HG03558 (cell line): ENCODE data around the gene ITGB8.
"Not testable (repeated sequence)": the region's sequence is repeated elsewhere in the genome, so short reads cannot be mapped to it uniquely, and the experiment has no call there.

ENCODE experiments used
- ATAC-seq: cut with Tn5 transposase; IDR thresholded peaks from one replicate; pipeline ENCODE4 v1.9.1; 2021; ENCODE audit warnings: moderate number of reproducible peaks; ENCODE audit not compliant: unreplicated experiment; ENCODE audit errors: extremely low read depth

Gene ITGB8

GRCh38 chr7:20364571-20365196 lies 34.0 kb downstream of the ITGB8 start:
- ATAC-seq = no peak

GRCh38 chr7:20365486-20365885 lies 34.8 kb downstream of the ITGB8 start:
- ATAC-seq = no peak

GRCh38 chr7:20374399-20374798 lies 43.7 kb downstream of the ITGB8 start:
- ATAC-seq = no peak

DNA sequence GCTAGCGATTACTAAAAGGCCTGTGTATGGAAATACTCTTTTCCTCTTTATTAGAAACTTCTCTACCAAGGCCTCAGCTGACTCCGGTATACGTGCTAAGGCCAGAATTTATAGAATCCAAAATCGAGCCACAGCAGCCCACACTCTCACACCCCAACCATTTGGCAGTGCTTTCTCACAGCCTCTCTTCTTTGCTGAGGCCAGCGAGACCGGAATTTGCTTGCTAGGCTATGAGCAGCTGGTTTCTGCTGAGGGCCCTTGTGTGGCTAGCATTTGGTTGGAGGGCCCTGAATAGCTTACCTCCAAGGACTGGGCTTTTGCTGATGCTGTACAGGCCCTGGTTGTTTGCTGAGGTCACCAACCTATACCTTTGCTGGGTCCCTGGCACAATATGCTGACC lies 46.1 kb downstream of the ITGB8 start:
- ATAC-seq = no peak

- no peak for ATAC-seq
Measured at GRCh38 chr7:20381406-20382034, 50.8 kb downstream of the ITGB8 start.

- ATAC-seq = no peak
Measured at GRCh38 chr7:20383351-20383750, 52.7 kb downstream of the ITGB8 start.

- no peak for ATAC-seq
Measured at GRCh38 chr7:20385126-20385525, 54.4 kb downstream of the ITGB8 start.

- no peak for ATAC-seq
Measured at GRCh38 chr7:20388084-20388483, 57.4 kb downstream of the ITGB8 start.

GRCh38 chr7:20389192-20389591 lies 58.5 kb downstream of the ITGB8 start:
- not testable (repeated sequence) for ATAC-seq

GRCh38 chr7:20393021-20393610 lies 62.4 kb downstream of the ITGB8 start:
- no peak for ATAC-seq

DNA sequence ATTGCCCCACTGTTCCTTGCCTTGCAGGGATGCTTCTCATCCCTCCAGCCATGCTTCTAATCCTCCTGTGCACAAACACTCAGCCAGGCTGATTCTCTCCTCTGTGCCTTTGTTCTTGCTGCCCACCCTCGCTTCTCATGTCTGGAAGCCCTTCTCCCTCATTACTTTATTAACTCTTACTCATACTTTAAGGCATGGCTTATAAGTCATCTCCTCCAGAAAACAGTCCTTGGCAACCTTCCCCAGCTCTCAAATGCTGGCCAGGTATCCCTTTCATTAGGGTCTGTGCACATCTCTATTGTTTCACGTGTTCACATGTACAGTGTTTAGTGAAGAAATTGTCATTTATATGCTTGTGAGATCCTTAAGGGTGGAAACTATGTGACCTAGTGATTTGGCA lies 62.9 kb downstream of the ITGB8 start:
- no peak for ATAC-seq

GRCh38 chr7:20394284-20394683 lies 63.6 kb downstream of the ITGB8 start:
- no peak for ATAC-seq

DNA sequence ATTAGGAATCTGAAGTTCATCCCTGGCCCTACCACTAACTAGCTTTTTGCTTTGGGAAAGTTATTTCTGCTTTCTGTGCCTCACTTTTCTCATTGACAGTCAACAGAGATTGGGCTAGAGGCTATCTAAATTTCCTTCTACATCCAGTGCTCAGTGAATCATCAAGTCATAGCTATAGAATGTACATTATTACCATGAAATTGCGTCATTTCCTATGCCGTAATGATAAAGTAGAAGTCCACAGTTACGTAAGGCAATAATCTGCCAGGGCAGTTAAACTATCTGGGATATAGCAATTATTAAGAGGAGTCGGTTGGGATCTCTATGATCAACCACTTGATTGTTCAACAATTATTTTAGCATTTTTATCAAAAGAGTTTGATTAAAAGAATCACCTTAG lies 64.4 kb downstream of the ITGB8 start:
- no peak for ATAC-seq

DNA sequence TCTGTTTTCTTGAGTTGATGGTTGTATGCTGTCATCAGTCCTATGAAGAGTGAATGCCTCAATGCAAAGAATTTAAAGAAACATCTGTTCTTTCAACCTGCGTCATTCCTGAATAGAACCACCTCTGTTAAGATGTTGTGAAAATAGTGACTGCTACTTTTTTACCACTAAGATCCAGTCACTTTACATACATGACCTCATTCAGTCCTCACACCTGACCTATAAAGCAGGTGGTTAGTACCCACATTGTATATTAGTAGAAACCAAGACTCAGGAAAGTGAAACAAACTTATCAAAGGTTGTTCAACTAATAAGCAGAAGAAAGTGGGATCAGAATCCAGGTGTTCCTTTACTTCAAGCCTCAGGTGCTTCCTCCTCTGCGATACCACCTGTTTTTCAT lies 64.8 kb downstream of the ITGB8 start:
- ATAC-seq = peak; percentile 64

GRCh38 chr7:20399521-20399920 lies 68.8 kb downstream of the ITGB8 start:
- no peak for ATAC-seq

DNA sequence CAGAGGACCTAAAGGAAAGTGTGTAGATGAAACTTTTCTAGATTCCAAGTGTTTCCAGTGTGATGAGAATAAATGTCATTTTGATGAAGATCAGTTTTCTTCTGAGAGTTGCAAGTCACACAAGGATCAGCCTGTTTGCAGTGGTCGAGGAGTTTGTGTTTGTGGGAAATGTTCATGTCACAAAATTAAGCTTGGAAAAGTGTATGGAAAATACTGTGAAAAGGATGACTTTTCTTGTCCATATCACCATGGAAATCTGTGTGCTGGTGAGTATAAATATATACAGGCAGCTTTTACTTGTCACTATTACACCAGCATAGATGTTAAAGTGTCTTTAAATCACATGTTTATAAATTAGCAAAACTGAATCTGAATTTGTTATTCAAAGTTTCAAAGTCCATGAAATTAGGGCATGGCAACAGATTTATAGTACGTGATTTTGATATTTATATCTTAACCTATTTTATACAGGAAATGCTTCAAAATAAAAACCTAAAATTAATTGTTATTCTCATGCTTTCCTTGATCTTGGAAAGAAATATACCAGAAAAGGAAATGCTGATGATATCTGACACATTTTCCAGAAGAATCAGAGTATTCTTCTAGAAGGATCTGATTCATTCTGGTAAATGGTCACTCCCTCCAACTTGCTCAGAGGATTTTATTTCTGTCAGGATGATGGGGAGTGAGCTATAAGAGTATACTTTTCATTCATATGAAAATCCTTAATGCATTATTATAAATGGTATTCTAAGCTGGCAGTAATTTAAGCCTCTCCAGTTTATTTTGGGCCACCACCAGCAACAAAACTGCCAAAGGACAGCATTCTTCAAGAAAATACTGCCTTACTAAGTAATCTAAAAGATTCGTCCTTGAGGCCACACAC lies 71.4 kb downstream of the ITGB8 start:
- ATAC-seq = no peak

GRCh38 chr7:20402747-20403230 lies 72.1 kb downstream of the ITGB8 start:
- no peak for ATAC-seq

DNA sequence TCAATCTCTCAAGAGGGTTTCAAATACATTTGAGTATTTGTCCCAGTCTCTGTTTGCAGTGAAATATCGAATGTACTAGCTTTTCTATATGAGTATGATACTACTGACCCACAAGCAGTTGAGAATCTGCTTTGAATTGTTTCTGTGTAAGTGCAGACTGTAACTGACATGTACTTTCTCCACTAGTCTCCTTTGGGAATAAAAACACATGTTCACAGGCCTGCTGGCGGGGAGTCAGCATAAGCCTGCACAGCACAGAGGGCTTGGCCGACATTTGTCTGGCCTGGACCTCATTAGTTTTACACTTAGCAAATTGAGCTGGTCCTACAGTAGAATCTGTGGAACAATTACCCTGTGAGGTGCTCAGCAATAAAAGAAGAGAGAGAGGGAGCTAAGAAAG lies 72.6 kb downstream of the ITGB8 start:
- ATAC-seq = no peak

GRCh38 chr7:20404320-20404719 lies 73.6 kb downstream of the ITGB8 start:
- ATAC-seq = no peak

DNA sequence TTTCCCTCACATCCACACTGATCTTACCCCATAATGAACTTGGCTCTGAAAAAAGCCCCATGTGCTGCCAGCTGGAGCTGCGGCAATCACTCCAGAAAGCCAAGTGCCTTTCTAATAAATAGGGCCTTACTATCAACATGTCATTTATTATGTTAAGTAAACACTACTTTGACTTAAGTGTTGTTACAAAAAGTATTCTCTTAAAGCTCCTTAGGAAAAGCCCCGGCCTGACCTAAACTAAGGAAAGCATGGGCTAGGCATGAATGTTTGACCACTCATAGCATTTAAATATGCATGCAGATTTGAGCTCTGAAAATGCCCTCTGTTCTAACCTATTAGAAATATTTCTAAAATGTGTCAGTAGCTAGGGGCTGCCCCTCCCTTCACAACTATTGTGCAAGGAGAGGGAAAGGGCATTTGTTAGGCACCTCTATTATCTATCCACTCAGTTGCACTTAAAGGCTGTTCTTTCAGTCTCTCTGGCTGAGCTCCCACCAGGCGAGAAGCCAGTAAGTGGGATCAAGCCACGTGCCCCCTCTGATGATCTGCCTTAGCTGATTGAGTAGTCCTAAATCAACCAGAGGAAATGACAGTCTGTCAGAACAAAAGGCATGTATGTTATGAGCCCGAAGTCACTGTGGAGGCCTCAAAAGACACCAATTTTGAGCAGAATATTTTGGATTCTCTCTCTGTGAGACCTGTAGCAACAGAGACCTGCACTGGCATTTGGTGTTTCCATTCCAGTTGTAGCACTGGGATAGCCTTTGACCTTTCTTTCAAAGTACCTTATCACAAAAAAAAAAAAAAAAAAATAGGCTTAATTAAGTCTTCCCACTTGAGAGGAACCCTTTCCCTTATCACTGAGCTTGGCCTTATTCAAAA lies 77.1 kb downstream of the ITGB8 start:
- no peak for ATAC-seq
